ENCODE data around the gene PMS1. TPM values are rescaled to one million over a fixed set of nuclear protein-coding genes. Genes with fewer than 3 reads are reported as not detected.

PMS1 gene
- total and polyA plus RNA-seq, 12 donors: 8.0 to 32.7 (median 19.2) TPM

- WGBS, 4 donors: 92 to 96% (median 94%) methylated on average over 3 of the region's 3 CpGs
- Histone ChIP-seq H3K36me3 (replicated peaks in 1 of 2) (no peaks in the 10 kb centered on the region), H3K9me3 (replicated peaks in 1 of 3) (no peaks in the 10 kb centered on the region), H3K27me3 (no peaks in the 10 kb centered on the region), H3K27ac (no peak overlapping the region), H3K4me3 (no peak overlapping the region), H3K4me1 (replicated peaks in 1 of 2) (peaks cover 0 to 4% of the 10 kb centered on the region in 2 donors)
- no peak for TF ChIP-seq CTCF (IDR thresholded peaks at IDR 0.05)
- no peak for TF ChIP-seq POLR2A (IDR thresholded peaks at IDR 0.05)
- DNase-seq: no peak
- intact Hi-C loops (cut with DNase I): no loop called here
Observed at GRCh38 chr2:189854940-189855339, 70.7 kb downstream of the PMS1 start.

- intact Hi-C loops (cut with DNase I): no loop called here
- H3K27ac ChIP-seq: no peak overlapping the region
- H3K27me3 ChIP-seq: no peaks in the 10 kb centered on the region
- WGBS, 4 donors: 74 to 94% (median 84%) methylated on average over 1 of the region's 1 CpG
- TF ChIP-seq POLR2A (IDR thresholded peaks at IDR 0.05) (no peak), CTCF (IDR thresholded peaks at IDR 0.05) (no peak)
- no peaks in the 10 kb centered on the region for H3K9me3 ChIP-seq (replicated peaks in 1 of 3)
- no peaks in the 10 kb centered on the region for H3K36me3 ChIP-seq (replicated peaks in 1 of 2)
- H3K4me1 ChIP-seq (replicated peaks in 1 of 2): no peaks in the 10 kb centered on the region
- H3K4me3 ChIP-seq: no peak overlapping the region
- no peak for DNase-seq
Observed at GRCh38 chr2:189858291-189858690, 74.0 kb downstream of the PMS1 start.

GRCh38 chr2:189860161-189860560 is 75.9 kb downstream of the PMS1 start:
- no peaks in the 10 kb centered on the region for H3K27me3 ChIP-seq
- intact Hi-C loops (cut with DNase I): no loop called here

GRCh38 chr2:189862751-189863150 is 78.5 kb downstream of the PMS1 start:
- no peaks in the 10 kb centered on the region for H3K9me3 ChIP-seq (replicated peaks in 1 of 3)
- H3K27ac ChIP-seq: no peak overlapping the region
- no peak for DNase-seq
- no peak overlapping the region for H3K4me3 ChIP-seq
- no peaks in the 10 kb centered on the region for H3K4me1 ChIP-seq (replicated peaks in 1 of 2)
- WGBS, 4 donors: 97 to 100% (median 99%) methylated on average over 1 of the region's 1 CpG
- no peaks in the 10 kb centered on the region for H3K27me3 ChIP-seq
- intact Hi-C loops (cut with DNase I): no loop called here
- no peak for TF ChIP-seq POLR2A (IDR thresholded peaks at IDR 0.05)
- no peak for TF ChIP-seq CTCF (IDR thresholded peaks at IDR 0.05)
- no peaks in the 10 kb centered on the region for H3K36me3 ChIP-seq (replicated peaks in 1 of 2)

More at GRCh38 chr2:189860161-189860560, 75.9 kb downstream of the PMS1 start:
- no peaks in the 10 kb centered on the region for H3K4me1 ChIP-seq (replicated peaks in 1 of 2)
- H3K4me3 ChIP-seq: no peak overlapping the region
- no peak for DNase-seq
- TF ChIP-seq CTCF (IDR thresholded peaks at IDR 0.05) (no peak), POLR2A (IDR thresholded peaks at IDR 0.05) (no peak)
- no peak overlapping the region for H3K27ac ChIP-seq
- H3K9me3 ChIP-seq (replicated peaks in 1 of 3): no peaks in the 10 kb centered on the region
- H3K36me3 ChIP-seq (replicated peaks in 1 of 2): no peaks in the 10 kb centered on the region
